ENCODE results near the gene DOCK2.

DOCK2 gene

DNA sequence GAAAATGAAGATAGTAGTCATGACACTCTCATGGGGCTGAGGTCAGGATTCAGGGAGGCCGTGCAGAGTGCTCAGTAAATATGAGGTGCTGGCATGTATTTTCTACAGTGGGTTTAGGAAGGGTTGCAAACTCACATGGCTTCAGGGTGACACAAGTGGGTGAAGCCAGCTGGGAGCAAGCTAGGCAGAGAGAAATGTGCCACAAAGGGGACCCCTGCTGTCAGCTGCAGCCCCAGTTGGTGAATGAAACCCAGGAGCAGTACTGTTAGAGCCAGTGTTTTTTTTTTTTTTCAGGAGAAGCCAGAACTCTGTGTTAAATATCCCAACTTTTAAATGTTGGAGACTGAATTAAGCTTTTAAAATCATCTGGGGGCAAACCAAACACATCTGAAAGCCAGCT lies 267.9 kb downstream of the DOCK2 start:
- DNase-seq (ENCODE audit: low spot score), result no peak

- DNase-seq (ENCODE audit: low spot score), result no peak
These were observed 269.9 kb downstream of the DOCK2 start for GRCh38 chr5:169906745-169907649.

GRCh38 chr5:169908864-169909263 lies 271.8 kb downstream of the DOCK2 start:
- no peak for DNase-seq (ENCODE audit: low spot score)

DNA sequence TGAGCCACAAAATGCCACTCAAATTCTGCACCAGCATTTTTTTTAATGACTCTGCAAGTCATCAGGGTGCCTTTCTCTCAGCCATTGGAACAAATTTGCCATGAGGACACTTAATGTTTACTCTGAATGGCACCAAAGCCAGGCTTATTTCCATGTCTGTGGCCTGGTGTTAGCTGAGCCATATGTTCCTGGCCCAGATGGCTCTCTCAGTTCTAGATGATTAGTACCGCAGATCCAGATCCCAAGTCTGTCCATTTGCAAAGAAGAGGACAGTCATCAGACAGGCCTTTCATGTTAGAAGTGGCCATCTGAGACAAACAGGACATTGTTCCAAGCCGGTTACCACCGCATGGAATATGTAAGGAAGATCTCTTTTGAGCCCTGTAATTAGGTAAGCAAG lies 272.9 kb downstream of the DOCK2 start:
- no peak for DNase-seq (ENCODE audit: low spot score)

DNA sequence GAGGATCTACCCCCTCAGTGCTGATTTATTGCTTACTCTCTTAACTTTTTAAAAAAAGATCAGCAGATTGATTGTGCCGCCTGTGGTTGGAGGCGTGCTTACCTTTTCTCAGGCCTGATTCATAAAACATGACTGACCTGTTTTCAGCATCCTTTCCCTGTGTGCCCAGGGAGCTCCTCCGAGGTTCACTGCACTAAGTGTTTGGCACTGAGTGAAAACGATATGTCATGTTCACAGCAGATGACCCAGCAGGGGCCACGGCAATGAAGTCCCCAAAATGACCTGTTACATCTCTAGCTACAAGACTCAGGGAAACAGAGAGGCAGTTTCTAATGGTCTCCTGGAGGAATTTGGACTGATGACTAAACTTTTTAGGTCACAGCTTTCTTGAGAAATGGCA lies 273.3 kb downstream of the DOCK2 start:
- DNase-seq (ENCODE audit: low spot score), result no peak

GRCh38 chr5:169911448-169912212 lies 274.6 kb downstream of the DOCK2 start:
- DNase-seq (ENCODE audit: low spot score), result no peak

GRCh38 chr5:169913479-169913878 lies 276.4 kb downstream of the DOCK2 start:
- no peak for DNase-seq (ENCODE audit: low spot score)

DNA sequence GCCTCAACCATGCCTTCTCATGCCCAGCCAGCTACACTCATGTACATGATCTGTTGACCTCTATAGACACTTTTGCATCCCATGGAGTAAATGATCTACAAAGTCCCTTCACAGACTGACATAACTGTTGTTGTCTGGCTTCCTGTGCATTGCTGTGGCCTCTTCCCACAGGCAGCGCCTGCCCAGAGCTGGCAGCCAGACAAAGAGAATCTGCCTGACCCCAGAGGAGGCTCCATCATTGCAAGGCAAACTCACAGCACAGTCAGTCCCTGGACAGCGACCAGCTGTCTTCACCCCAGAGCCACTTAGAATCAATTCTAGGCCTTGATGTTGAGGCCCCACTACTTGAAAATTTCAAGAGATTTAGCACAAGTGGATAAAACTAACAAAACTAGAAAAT lies 277.7 kb downstream of the DOCK2 start:
- no peak for DNase-seq (ENCODE audit: low spot score)

- no peak for DNase-seq (ENCODE audit: low spot score)
These were observed 280.4 kb downstream of the DOCK2 start for GRCh38 chr5:169917500-169917899.

- DNase-seq (ENCODE audit: low spot score), result no peak
These were observed 281.2 kb downstream of the DOCK2 start for GRCh38 chr5:169918228-169918627.

DNA sequence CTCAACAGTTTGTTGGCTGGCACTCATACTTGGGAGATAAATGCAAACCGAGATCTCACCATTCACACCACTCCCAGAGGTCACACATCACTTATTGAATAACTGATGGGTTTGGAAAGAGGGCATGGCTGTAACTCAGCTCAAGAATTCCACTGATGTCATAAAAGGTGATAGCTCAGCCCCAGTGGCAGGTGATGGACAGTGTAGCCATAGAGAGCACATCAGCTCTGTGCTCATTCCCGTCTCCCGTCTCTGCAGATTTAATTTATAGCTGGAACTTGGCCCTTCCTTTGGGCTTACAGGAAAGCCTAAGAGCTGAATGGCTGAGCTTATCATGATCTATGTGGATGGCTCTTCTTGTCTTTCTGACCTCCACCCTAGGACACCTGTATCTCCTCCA lies 283.4 kb downstream of the DOCK2 start:
- DNase-seq (ENCODE audit: low spot score), result no peak

- DNase-seq (ENCODE audit: low spot score), result no peak
These were observed 284.3 kb downstream of the DOCK2 start for GRCh38 chr5:169921384-169921783.

- DNase-seq (ENCODE audit: low spot score), result no peak
These were observed 284.9 kb downstream of the DOCK2 start for GRCh38 chr5:169921949-169922348.

DNA sequence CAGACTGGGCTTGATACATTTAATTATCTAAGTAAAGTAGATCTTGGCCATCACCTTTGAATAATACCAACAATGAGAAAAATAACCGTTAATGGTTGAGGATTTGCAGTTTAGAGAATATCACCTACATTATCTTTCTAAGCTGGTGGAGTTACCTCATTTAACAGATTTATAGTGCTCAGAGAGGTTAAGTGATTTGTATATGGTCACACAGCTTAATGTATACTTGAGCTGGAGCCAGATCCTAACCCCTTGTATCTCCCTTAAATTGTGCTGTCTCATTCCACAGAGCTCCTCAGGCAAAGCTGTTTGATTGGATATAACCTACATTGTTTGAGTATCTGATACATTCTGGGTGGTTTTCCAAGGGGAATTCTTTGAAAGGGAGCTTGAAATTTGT lies 285.4 kb downstream of the DOCK2 start:
- no peak for DNase-seq (ENCODE audit: low spot score)

DNA sequence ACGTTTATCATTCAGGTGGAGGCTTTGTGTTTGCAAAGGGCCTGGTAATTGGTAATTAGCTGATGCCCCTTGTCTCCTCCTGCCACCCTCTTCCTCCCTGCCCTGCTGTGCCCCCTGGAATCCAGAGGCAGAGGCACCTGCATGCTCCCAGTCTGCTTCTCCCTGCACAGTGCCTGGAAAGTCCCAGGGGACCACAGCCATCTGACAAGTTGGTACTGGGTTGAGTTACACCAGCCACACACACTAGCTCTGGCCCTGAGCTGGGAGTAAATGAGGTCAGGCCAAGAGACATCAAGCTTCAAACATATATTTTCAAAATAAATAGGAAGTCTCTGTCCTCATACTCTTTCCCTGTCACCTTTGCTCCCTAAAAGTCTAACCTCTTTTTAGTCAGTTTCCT lies 286.9 kb downstream of the DOCK2 start:
- no peak for DNase-seq (ENCODE audit: low spot score)

DNA sequence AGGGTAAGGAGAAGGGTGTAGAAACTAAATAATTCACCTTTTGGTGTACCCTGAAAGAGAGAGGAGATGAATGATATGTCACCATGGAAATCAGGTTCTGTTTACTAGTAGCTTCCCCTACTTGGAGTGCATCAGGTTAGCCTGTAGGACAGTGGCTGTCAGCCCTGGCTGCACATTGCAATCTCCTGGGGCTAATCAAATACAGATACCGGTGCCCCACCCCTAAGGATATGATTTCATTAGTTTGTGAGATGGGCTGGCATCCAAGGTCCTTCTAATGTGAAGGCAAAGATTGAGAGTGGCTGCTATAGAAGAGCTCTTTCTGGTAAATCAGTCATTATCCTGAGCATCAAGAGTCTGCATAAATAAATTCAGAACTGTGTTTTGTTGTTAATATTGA lies 296.1 kb downstream of the DOCK2 start:
- DNase-seq (ENCODE audit: low spot score), result no peak

GRCh38 chr5:169933616-169934015 lies 296.5 kb downstream of the DOCK2 start:
- DNase-seq (ENCODE audit: low spot score), result no peak

- no peak for DNase-seq (ENCODE audit: low spot score)
These were observed 297.9 kb downstream of the DOCK2 start for GRCh38 chr5:169934990-169935389.

DNA sequence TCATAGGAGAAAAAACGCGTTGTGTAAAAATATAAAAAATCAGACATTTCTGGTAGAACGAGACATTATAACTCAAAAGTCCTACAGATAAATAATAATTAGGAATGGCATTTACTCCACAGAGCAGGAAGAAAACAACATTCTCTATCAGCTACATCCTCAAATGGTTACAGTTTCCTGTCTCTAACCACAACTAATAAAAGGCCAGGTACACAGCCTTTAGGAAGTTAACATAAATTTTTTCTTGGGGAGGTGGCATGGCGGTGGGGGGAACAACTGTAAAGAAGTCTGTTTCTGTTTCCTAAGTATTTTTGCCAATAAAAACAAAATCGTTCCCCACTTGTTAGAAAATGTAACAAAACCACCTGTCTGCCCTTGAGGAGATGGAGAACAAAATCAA lies 298.7 kb downstream of the DOCK2 start:
- DNase-seq (ENCODE audit: low spot score), result no peak

- no peak for DNase-seq (ENCODE audit: low spot score)
These were observed 301.4 kb downstream of the DOCK2 start for GRCh38 chr5:169938439-169938838.

- DNase-seq (ENCODE audit: low spot score), result no peak
These were observed 302.7 kb downstream of the DOCK2 start for GRCh38 chr5:169939731-169940130.

DNA sequence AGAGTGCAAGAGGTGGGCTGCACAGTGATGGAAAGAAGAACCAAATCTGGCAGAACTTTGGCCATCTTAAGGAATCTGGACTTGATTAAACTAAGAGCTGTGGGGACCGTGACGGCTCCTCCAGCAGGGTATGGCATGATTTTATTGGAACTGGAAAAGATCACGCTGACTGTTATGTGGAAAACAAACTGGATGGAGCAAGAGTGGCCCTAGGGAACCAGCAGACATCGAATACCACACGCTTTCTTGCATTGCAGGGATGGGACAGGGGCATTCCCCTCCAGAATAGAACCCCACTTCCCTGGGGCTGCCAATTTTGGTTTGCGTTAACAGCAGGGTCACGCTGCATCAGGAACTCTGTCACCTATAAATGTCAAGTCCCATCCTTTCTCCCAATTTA lies 304.5 kb downstream of the DOCK2 start:
- no peak for DNase-seq (ENCODE audit: low spot score)

GRCh38 chr5:169942181-169942580 lies 305.1 kb downstream of the DOCK2 start:
- DNase-seq (ENCODE audit: low spot score), result no peak
